ENCODE measurements around the gene PLEKHA5.

Gene PLEKHA5

GRCh38 chr12:19298836-19299605 lies 169.5 kb downstream of the PLEKHA5 start:
- no peaks in the 10 kb centered on the region for H3K27me3 ChIP-seq
- no peak overlapping the region for H3K4me3 ChIP-seq (ENCODE audit: low read depth in 1 of 2, low read length in 1 of 2)
- no peak for TF ChIP-seq CTCF (IDR thresholded peaks at IDR 0.05)
- no peaks in the 10 kb centered on the region for H3K4me1 ChIP-seq (ENCODE audit: control insufficient read depth in 1 of 2, insufficient read depth in 1 of 2, low read depth in 1 of 2, low read length in 1 of 2)
- H3K36me3 ChIP-seq, result no peaks in the 10 kb centered on the region
- no peak overlapping the region for H3K27ac ChIP-seq
- H3K9me3 ChIP-seq, result no peaks in the 10 kb centered on the region

GRCh38 chr12:19299765-19300164 lies 170.2 kb downstream of the PLEKHA5 start:
- no peak for TF ChIP-seq CTCF (IDR thresholded peaks at IDR 0.05)
- Histone ChIP-seq H3K36me3 (no peaks in the 10 kb centered on the region), H3K4me3 (ENCODE audit: low read depth in 1 of 2, low read length in 1 of 2) (no peak overlapping the region), H3K9me3 (no peaks in the 10 kb centered on the region), H3K27me3 (no peaks in the 10 kb centered on the region), H3K27ac (no peak overlapping the region), H3K4me1 (ENCODE audit: control insufficient read depth in 1 of 2, insufficient read depth in 1 of 2, low read depth in 1 of 2, low read length in 1 of 2) (no peaks in the 10 kb centered on the region)

GRCh38 chr12:19301223-19301622 lies 171.7 kb downstream of the PLEKHA5 start:
- Histone ChIP-seq H3K4me3 (ENCODE audit: low read depth in 1 of 2, low read length in 1 of 2) (no peak overlapping the region), H3K27ac (no peak overlapping the region), H3K36me3 (no peaks in the 10 kb centered on the region), H3K27me3 (no peaks in the 10 kb centered on the region), H3K4me1 (ENCODE audit: control insufficient read depth in 1 of 2, insufficient read depth in 1 of 2, low read depth in 1 of 2, low read length in 1 of 2) (no peaks in the 10 kb centered on the region), H3K9me3 (no peaks in the 10 kb centered on the region)
- no peak for TF ChIP-seq CTCF (IDR thresholded peaks at IDR 0.05)

GRCh38 chr12:19301688-19302087 lies 172.2 kb downstream of the PLEKHA5 start:
- Histone ChIP-seq H3K27me3 (no peaks in the 10 kb centered on the region), H3K4me1 (ENCODE audit: control insufficient read depth in 1 of 2, insufficient read depth in 1 of 2, low read depth in 1 of 2, low read length in 1 of 2) (no peaks in the 10 kb centered on the region), H3K36me3 (no peaks in the 10 kb centered on the region), H3K27ac (no peak overlapping the region), H3K9me3 (no peaks in the 10 kb centered on the region), H3K4me3 (ENCODE audit: low read depth in 1 of 2, low read length in 1 of 2) (no peak overlapping the region)
- TF ChIP-seq CTCF (IDR thresholded peaks at IDR 0.05), result no peak

GRCh38 chr12:19302100-19302640 lies 172.6 kb downstream of the PLEKHA5 start:
- H3K4me1 ChIP-seq (ENCODE audit: control insufficient read depth in 1 of 2, insufficient read depth in 1 of 2, low read depth in 1 of 2, low read length in 1 of 2), result no peaks in the 10 kb centered on the region
- H3K27me3 ChIP-seq, result no peaks in the 10 kb centered on the region
- no peaks in the 10 kb centered on the region for H3K9me3 ChIP-seq
- no peaks in the 10 kb centered on the region for H3K36me3 ChIP-seq
- no peak overlapping the region for H3K4me3 ChIP-seq (ENCODE audit: low read depth in 1 of 2, low read length in 1 of 2)
- no peak overlapping the region for H3K27ac ChIP-seq
- TF ChIP-seq CTCF (IDR thresholded peaks at IDR 0.05), result no peak
